Endothelial cell of umbilical vein (primary cell): Measurements from ENCODE around the gene HIP1. TPM values are rescaled to one million over a fixed set of nuclear protein-coding genes. Genes with fewer than 3 reads are reported as not detected.

Source experiments
- BruUV-seq: library from RNA; stranded (reverse); fragments of 400-500 nt; replicated peaks from 2 replicates; lab custom pipeline; 2021; lab: Mats Ljungman, UMichigan
- CTCF ChIA-PET: fragments of 300-600, 350-600 bp; sonication (Branson Sonifier 250); formaldehyde crosslinking; loops from one replicate; lab custom pipeline; 2021; ENCODE audit warnings: antibody characterized with exemption, inconsistent platforms; lab: Charles Lee
- POLR2A ChIA-PET: fragments of 300-600, 350-600 bp; sonication (Branson Sonifier 250); formaldehyde crosslinking; loops from one replicate; lab custom pipeline; 2021; ENCODE audit warnings: antibody characterized with exemption, inconsistent platforms; lab: Charles Lee
- DNase-seq: peaks from one replicate; pipeline ENCODE4 v3.0.0-alpha.2; 2011; ENCODE audit warnings: low read depth, low spot score
- FAIRE-seq: peaks from 2 replicates; lab custom pipeline; 2011; peaks lifted over from hg19 to GRCh38; lab: Jason Lieb, UNC
- H2AFZ ChIP-seq: 2 replicates; pipeline ENCODE4 v1.6.0; 2012; ENCODE audit warnings: low read depth, low read length, control low read depth, inconsistent platforms
- H3K27ac ChIP-seq: 2 replicates; pipeline ENCODE4 v1.5.1; 2011; ENCODE audit warnings: low read depth, mild to moderate bottlenecking, control low read depth, low read length, moderate library complexity; ENCODE audit not compliant: insufficient read depth
- H3K27me3 ChIP-seq, 2 experiments: 2 replicates each; pipeline versions ENCODE4 v1.6.0 to v1.6.1; 2011; ENCODE audit warnings: low read length in 2 of 2, mixed read lengths in 1 of 2; ENCODE audit not compliant: control insufficient read depth in 2 of 2, insufficient read depth in 2 of 2
- H3K36me3 ChIP-seq, 2 experiments: 2 replicates in 1 of 2; 3 replicates in 1 of 2; pipeline ENCODE4 v1.5.1; 2011; ENCODE audit warnings: low read length in 2 of 2, mild to moderate bottlenecking in 1 of 2, moderate library complexity in 1 of 2; ENCODE audit not compliant: control insufficient read depth in 2 of 2, insufficient read depth in 2 of 2; ENCODE audit errors: extremely low read depth in 1 of 2
- H3K4me1 ChIP-seq: 3 replicates; pipeline ENCODE4 v1.5.1; 2011; ENCODE audit warnings: mild to moderate bottlenecking, low read length; ENCODE audit not compliant: control insufficient read depth, insufficient read depth; ENCODE audit errors: extremely low read depth
- H3K4me2 ChIP-seq: 2 replicates; pipeline ENCODE4 v1.6.1; 2011; ENCODE audit warnings: low read length, control low read depth, mixed read lengths; ENCODE audit not compliant: insufficient read depth
- H3K4me3 ChIP-seq, 3 experiments: fragments of 200-600 bp in 1 of 3; sonication (generic), shearing (Covaris generic) in 1 of 3; replicated peaks in 1 of 3; 2 replicates each; pipeline ENCODE4 v1.5.1; 2011 to 2016; ENCODE audit warnings: control low read depth in 3 of 3, low read length in 3 of 3, mild to moderate bottlenecking in 2 of 3, inconsistent platforms in 1 of 3, low read depth in 1 of 3, moderate library complexity in 1 of 3; ENCODE audit not compliant: insufficient read depth in 1 of 3
- H3K79me2 ChIP-seq: 2 replicates; pipeline ENCODE4 v1.6.0; 2012; ENCODE audit warnings: low read length, inconsistent platforms; ENCODE audit not compliant: control insufficient read depth, insufficient read depth
- H3K9ac ChIP-seq: replicated peaks from 2 replicates; pipeline ENCODE3; 2011; ENCODE audit warnings: low read length, control low read depth; ENCODE audit not compliant: insufficient read depth; ENCODE audit errors: extremely low read depth
- H3K9me1 ChIP-seq: replicated peaks from 3 replicates; pipeline ENCODE4 v1.6.0; 2011; ENCODE audit warnings: mild to moderate bottlenecking, low read length; ENCODE audit not compliant: control insufficient read depth, insufficient read depth; ENCODE audit errors: extremely low read depth
- H3K9me3 ChIP-seq: replicated peaks from 2 replicates; pipeline ENCODE4 v1.5.1; 2012; ENCODE audit warnings: low read length, inconsistent platforms; ENCODE audit not compliant: control insufficient read depth, insufficient read depth
- H4K20me1 ChIP-seq: replicated peaks from 2 replicates; pipeline ENCODE3; 2011; ENCODE audit warnings: mild to moderate bottlenecking, low read length; ENCODE audit not compliant: control insufficient read depth, insufficient read depth; ENCODE audit errors: extremely low read depth
- EZH2 ChIP-seq: IDR thresholded peaks from 2 replicates; pipeline ENCODE4 v1.6.1; 2012; ENCODE audit warnings: borderline replicate concordance, low read depth, mild to moderate bottlenecking, moderate library complexity, low read length, inconsistent platforms; ENCODE audit not compliant: severe bottlenecking
- FOS ChIP-seq: IDR thresholded peaks from 2 replicates; pipeline ENCODE4 v1.6.1; 2011; ENCODE audit warnings: mild to moderate bottlenecking, low read length, moderate library complexity, borderline replicate concordance; ENCODE audit not compliant: insufficient read depth
- GATA2 ChIP-seq: IDR thresholded peaks from 2 replicates; pipeline ENCODE4 v1.7.0; 2011; ENCODE audit warnings: low read depth, mild to moderate bottlenecking, moderate library complexity, mixed read lengths, low read length; ENCODE audit not compliant: insufficient read length, insufficient read depth
- JUN ChIP-seq: IDR thresholded peaks from 2 replicates; pipeline ENCODE4 v1.6.1; 2011; ENCODE audit warnings: borderline replicate concordance, low read depth; ENCODE audit not compliant: insufficient read length, insufficient read depth
- MYC ChIP-seq: IDR thresholded peaks from one replicate; pipeline ENCODE4 v1.6.1; 2011; ENCODE audit warnings: mild to moderate bottlenecking, low read depth, low read length
- POLR2A ChIP-seq: IDR thresholded peaks from 2 replicates; pipeline ENCODE4 v1.6.1; 2012; ENCODE audit warnings: low read depth, mild to moderate bottlenecking, control low read depth, low read length
- POLR2AphosphoS5 ChIP-seq: IDR thresholded peaks from 2 replicates; pipeline ENCODE4 v1.6.1; 2012; ENCODE audit warnings: low read depth, mild to moderate bottlenecking, control low read depth, low read length, moderate library complexity; ENCODE audit not compliant: insufficient read depth
- dilution Hi-C: fragments of 300-500 bp; cut with MboI; formaldehyde crosslinking; loops from one replicate; pipeline ENCODE4 v1.15.0; 2019; ENCODE audit warnings: low sequenced_read_pairs; ENCODE audit not compliant: extremely low pct_ligation_motif_present
- intact Hi-C: fragments of 100-400 bp; cut with micrococcal nuclease; formaldehyde crosslinking; loops from one replicate; pipeline ENCODE4 v1.10.0; 2022
- polyA plus RNA-seq, 4 experiments: library from polyadenylated mRNA; depleted of rRNA in 3 of 4; stranded (reverse) in 3 of 4; unstranded in 1 of 4; fragments of >200 nt; gene quantifications; 2 replicates each; pipeline versions ENCODE4 v1.2.1 to v1.2.3, GENCODE V29; 2011 to 2012; ENCODE audit warnings: missing spikeins in 1 of 4
- total RNA-seq: library from RNA; stranded (reverse); gene quantifications from 2 replicates; pipeline ENCODE4 v1.2.3, GENCODE V29; 2021
- TF ChIP-seq, protein P1 (sequence below): IDR thresholded peaks from 2 replicates; pipeline ENCODE4 v1.6.1; 2011; ENCODE audit not compliant: insufficient read depth, insufficient read length
- TF ChIP-seq, protein P2 (sequence below), 2 donors: IDR thresholded peaks; 1 replicate in 1 of 2; 2 replicates in 1 of 2; pipeline ENCODE4 v1.5.1; 2011; ENCODE audit warnings: low read length in 2 of 2, mild to moderate bottlenecking in 2 of 2, moderate library complexity in 2 of 2, control low read depth in 1 of 2, inconsistent platforms in 1 of 2, low read depth in 1 of 2; ENCODE audit not compliant: insufficient read depth in 1 of 2; ENCODE audit errors: extremely low read depth in 1 of 2

Gene HIP1
- total and polyA plus RNA-seq, 2 donors (not counting 3 experiments of a cell fraction or from before 2014, with no cell fraction given), result 23.7 to 47.6 TPM

DNA sequence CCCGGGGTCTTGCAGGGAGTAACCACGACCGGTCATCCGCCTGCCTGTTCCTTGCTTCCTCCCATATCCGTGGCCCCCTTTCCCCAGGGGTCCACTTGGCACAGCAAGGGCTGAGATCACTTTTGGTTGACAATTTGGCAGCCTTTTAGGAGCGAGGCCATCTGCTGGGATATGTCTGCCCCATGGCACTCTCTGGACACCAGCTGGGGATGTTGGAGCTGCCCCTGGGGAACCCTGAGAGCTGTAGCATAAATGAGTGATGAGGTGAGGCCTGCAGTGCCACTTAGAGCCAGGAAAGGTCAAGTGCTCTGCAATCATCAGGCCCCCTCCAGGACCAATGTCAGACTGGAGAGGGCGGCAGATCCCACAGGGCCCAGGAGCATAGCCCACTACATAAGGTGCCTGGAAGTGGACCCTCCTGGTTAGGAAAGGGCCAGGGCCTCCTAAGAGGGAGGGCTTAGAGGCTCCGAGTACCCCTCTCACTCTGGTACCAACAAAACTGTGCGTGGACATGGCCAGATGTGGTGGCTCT lies 92.1 kb downstream of the HIP1 start:
- ChIA-PET POLR2A (no interaction called here), CTCF (no interaction called here)
- Histone ChIP-seq H2AFZ (no peak overlapping the region), H3K4me1 (peaks cover 18% of the 10 kb centered on the region), H3K27me3 (no peaks in the 10 kb centered on the region), H3K9me1 (no peaks in the 10 kb centered on the region), H3K9ac (no peak overlapping the region), H3K27ac (no peak overlapping the region), H3K36me3 (no peaks in the 10 kb centered on the region), H3K79me2 (no peaks in the 10 kb centered on the region), H3K4me2 (no peak overlapping the region), H3K9me3 (no peaks in the 10 kb centered on the region), H3K4me3 (no peak overlapping the region), H4K20me1 (no peaks in the 10 kb centered on the region)
- no peak for TF ChIP-seq POLR2A
- TF ChIP-seq POLR2AphosphoS5, result no peak
- TF ChIP-seq FOS, result no peak
- TF ChIP-seq, protein P1, sequence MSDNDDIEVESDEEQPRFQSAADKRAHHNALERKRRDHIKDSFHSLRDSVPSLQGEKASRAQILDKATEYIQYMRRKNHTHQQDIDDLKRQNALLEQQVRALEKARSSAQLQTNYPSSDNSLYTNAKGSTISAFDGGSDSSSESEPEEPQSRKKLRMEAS, result no peak
- TF ChIP-seq MYC, result no peak
- no peak for TF ChIP-seq GATA2
- TF ChIP-seq JUN, result no peak
- TF ChIP-seq, protein P2, sequence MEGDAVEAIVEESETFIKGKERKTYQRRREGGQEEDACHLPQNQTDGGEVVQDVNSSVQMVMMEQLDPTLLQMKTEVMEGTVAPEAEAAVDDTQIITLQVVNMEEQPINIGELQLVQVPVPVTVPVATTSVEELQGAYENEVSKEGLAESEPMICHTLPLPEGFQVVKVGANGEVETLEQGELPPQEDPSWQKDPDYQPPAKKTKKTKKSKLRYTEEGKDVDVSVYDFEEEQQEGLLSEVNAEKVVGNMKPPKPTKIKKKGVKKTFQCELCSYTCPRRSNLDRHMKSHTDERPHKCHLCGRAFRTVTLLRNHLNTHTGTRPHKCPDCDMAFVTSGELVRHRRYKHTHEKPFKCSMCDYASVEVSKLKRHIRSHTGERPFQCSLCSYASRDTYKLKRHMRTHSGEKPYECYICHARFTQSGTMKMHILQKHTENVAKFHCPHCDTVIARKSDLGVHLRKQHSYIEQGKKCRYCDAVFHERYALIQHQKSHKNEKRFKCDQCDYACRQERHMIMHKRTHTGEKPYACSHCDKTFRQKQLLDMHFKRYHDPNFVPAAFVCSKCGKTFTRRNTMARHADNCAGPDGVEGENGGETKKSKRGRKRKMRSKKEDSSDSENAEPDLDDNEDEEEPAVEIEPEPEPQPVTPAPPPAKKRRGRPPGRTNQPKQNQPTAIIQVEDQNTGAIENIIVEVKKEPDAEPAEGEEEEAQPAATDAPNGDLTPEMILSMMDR (IDR thresholded peaks at IDR 0.05; ENCODE audit: extremely low read depth in 1 of 2, insufficient read depth in 1 of 2, low read depth in 1 of 2, low read length in 2 of 2), result no peak
- no peak for TF ChIP-seq EZH2
- BruUV-seq, result no TSS peak
- FAIRE-seq (no peak), DNase-seq (no peak)
- intact Hi-C loops (no loop called here), dilution Hi-C loops (no loop called here)
